ENCODE measurements around the gene ANXA6.

ANXA6 gene

GRCh38 chr5:151066920-151067319 lies 90.7 kb downstream of the ANXA6 start:
- no peak overlapping the region for H3K4me3 ChIP-seq (ENCODE audit: low read depth, low read length)
- DNase-seq (ENCODE audit: low read depth): no peak
- no peak for TF ChIP-seq CTCF (conservative IDR thresholded peaks at IDR 0.05; ENCODE audit: low read depth, low read length)

- no peak for TF ChIP-seq CTCF (conservative IDR thresholded peaks at IDR 0.05; ENCODE audit: low read depth, low read length)
- no peak overlapping the region for H3K4me3 ChIP-seq (ENCODE audit: low read depth, low read length)
Observed at GRCh38 chr5:151065609-151066008, 92.0 kb downstream of the ANXA6 start.

GRCh38 chr5:151064916-151065499 lies 92.6 kb downstream of the ANXA6 start:
- no peak for TF ChIP-seq CTCF (conservative IDR thresholded peaks at IDR 0.05; ENCODE audit: low read depth, low read length)
- no peak for DNase-seq (ENCODE audit: low read depth)
- H3K4me3 ChIP-seq (ENCODE audit: low read depth, low read length): no peak overlapping the region

More at GRCh38 chr5:151065609-151066008, 92.0 kb downstream of the ANXA6 start:
- no peak for DNase-seq (ENCODE audit: low read depth)

GRCh38 chr5:151063142-151063989 lies 94.2 kb downstream of the ANXA6 start:
- DNase-seq (ENCODE audit: low read depth): peak; percentile 89
- no peak overlapping the region for H3K4me3 ChIP-seq (ENCODE audit: low read depth, low read length)
- TF ChIP-seq CTCF (conservative IDR thresholded peaks at IDR 0.05; ENCODE audit: low read depth, low read length): no peak

- TF ChIP-seq CTCF (conservative IDR thresholded peaks at IDR 0.05; ENCODE audit: low read depth, low read length): no peak
- H3K4me3 ChIP-seq (ENCODE audit: low read depth, low read length): no peak overlapping the region
- DNase-seq (ENCODE audit: low read depth): no peak
Observed at GRCh38 chr5:151062405-151063141, 95.0 kb downstream of the ANXA6 start.

- no peak for TF ChIP-seq CTCF (conservative IDR thresholded peaks at IDR 0.05; ENCODE audit: low read depth, low read length)
- no peak for DNase-seq (ENCODE audit: low read depth)
- H3K4me3 ChIP-seq (ENCODE audit: low read depth, low read length): no peak overlapping the region
Observed at GRCh38 chr5:151060742-151061141, 96.8 kb downstream of the ANXA6 start.

Data from choroid plexus epithelial cell (primary cell).